HG03175 (cell line): ENCODE results near the gene MYO16.
"Not testable (repeated sequence)": the region's sequence is repeated elsewhere in the genome, so short reads cannot be mapped to it uniquely, and the experiment has no call there.

ENCODE experiments used
- ATAC-seq: cut with Tn5 transposase; IDR thresholded peaks from one replicate; pipeline ENCODE4 v1.9.1; 2021; ENCODE audit warnings: mild to moderate bottlenecking, moderate library complexity; ENCODE audit not compliant: unreplicated experiment

Gene MYO16

GRCh38 chr13:108964606-108965005 lies 335.2 kb downstream of the MYO16 start:
- no peak for ATAC-seq

GRCh38 chr13:108967371-108967770 lies 338.0 kb downstream of the MYO16 start:
- no peak for ATAC-seq

- no peak for ATAC-seq
Measured at GRCh38 chr13:108968566-108968965, 339.2 kb downstream of the MYO16 start.

- ATAC-seq: no peak
Measured at GRCh38 chr13:108974686-108975085, 345.3 kb downstream of the MYO16 start.

GRCh38 chr13:108980237-108980636 lies 350.8 kb downstream of the MYO16 start:
- ATAC-seq: no peak

GRCh38 chr13:108981407-108981806 lies 352.0 kb downstream of the MYO16 start:
- no peak for ATAC-seq

- no peak for ATAC-seq
Measured at GRCh38 chr13:108983273-108983672, 353.9 kb downstream of the MYO16 start.

GRCh38 chr13:108984251-108984920 lies 355.0 kb downstream of the MYO16 start:
- no peak for ATAC-seq

- no peak for ATAC-seq
Measured at GRCh38 chr13:108985166-108985565, 355.8 kb downstream of the MYO16 start.

GRCh38 chr13:108987517-108987916 lies 358.1 kb downstream of the MYO16 start:
- no peak for ATAC-seq

GRCh38 chr13:108987944-108988343 lies 358.5 kb downstream of the MYO16 start:
- no peak for ATAC-seq

GRCh38 chr13:108991416-108991815 lies 362.0 kb downstream of the MYO16 start:
- ATAC-seq: not testable (repeated sequence)

GRCh38 chr13:108993346-108993745 lies 363.9 kb downstream of the MYO16 start:
- ATAC-seq: no peak

GRCh38 chr13:108996430-108996829 lies 367.0 kb downstream of the MYO16 start:
- ATAC-seq: no peak

GRCh38 chr13:109000207-109000606 lies 370.8 kb downstream of the MYO16 start:
- ATAC-seq: no peak

GRCh38 chr13:109002934-109003333 lies 373.5 kb downstream of the MYO16 start:
- ATAC-seq: no peak

- ATAC-seq: no peak
Measured at GRCh38 chr13:109007946-109008345, 378.5 kb downstream of the MYO16 start.

- ATAC-seq: no peak
Measured at GRCh38 chr13:109009756-109010155, 380.3 kb downstream of the MYO16 start.

GRCh38 chr13:109010912-109011311 lies 381.5 kb downstream of the MYO16 start:
- ATAC-seq: no peak

- no peak for ATAC-seq
Measured at GRCh38 chr13:109012115-109012514, 382.7 kb downstream of the MYO16 start.

- no peak for ATAC-seq
Measured at GRCh38 chr13:109021558-109021957, 392.1 kb downstream of the MYO16 start.

- no peak for ATAC-seq
Measured at GRCh38 chr13:109024611-109025010, 395.2 kb downstream of the MYO16 start.

GRCh38 chr13:109026266-109026665 lies 396.9 kb downstream of the MYO16 start:
- no peak for ATAC-seq
